IMR-90 (cell line): ENCODE measurements around the gene HINT2. TPM values are rescaled to one million over a fixed set of nuclear protein-coding genes. Genes with fewer than 3 reads are reported as not detected.
A peak's percentile ranks its signal among the peaks of the same experiment; 100 is the strongest.

Source experiments
- ATAC-seq: fragments of 200-7000 bp; cut with Tn5 transposase; 2 replicates; pipeline ENCODE4 v1.9.1; 2020; ENCODE audit warnings: low read depth, mild to moderate bottlenecking, moderate library complexity
- BruUV-seq: library from RNA; stranded (reverse); fragments of 400-500 nt; replicated peaks from 2 replicates; lab custom pipeline; 2021; lab: Mats Ljungman, UMichigan
- CTCF ChIA-PET: fragments of 300-600 bp; formaldehyde crosslinking; extraction: SDS; loops from one replicate; lab custom pipeline; 2021; ENCODE audit warnings: antibody characterized with exemption; lab: Yijun Ruan, JAX
- POLR2A ChIA-PET: fragments of 300-600 bp; sonication (Branson Sonifier 250); formaldehyde crosslinking; loops from one replicate; lab custom pipeline; 2022; ENCODE audit warnings: antibody characterized with exemption; ENCODE audit not compliant: unreplicated experiment; lab: Charles Lee
- DNase-seq: peaks from one replicate; pipeline ENCODE4 v3.0.0; 2013
- H2AFZ ChIP-seq: replicated peaks from 2 replicates; pipeline ENCODE3; 2013; ENCODE audit warnings: low read length, mild to moderate bottlenecking; ENCODE audit not compliant: poor library complexity
- H2AK5ac ChIP-seq: 2 replicates; pipeline ENCODE4 v1.6.1; 2013; ENCODE audit warnings: low read depth, low read length, inconsistent platforms
- H2AK9ac ChIP-seq: replicated peaks from 2 replicates; pipeline ENCODE3; 2013; ENCODE audit warnings: mild to moderate bottlenecking, low read depth, low read length, moderate library complexity; ENCODE audit not compliant: poor library complexity
- H2BK120ac ChIP-seq: 2 replicates; pipeline ENCODE4 v1.6.1; 2013; ENCODE audit warnings: low read depth, low read length, inconsistent platforms
- H2BK15ac ChIP-seq: 3 replicates; pipeline ENCODE4 v1.6.1; 2013; ENCODE audit warnings: low read depth, low read length, inconsistent platforms
- H2BK20ac ChIP-seq: 2 replicates; pipeline ENCODE4 v1.6.1; 2013; ENCODE audit warnings: low read depth, mild to moderate bottlenecking, inconsistent platforms, low read length, moderate library complexity
- H2BK5ac ChIP-seq: 2 replicates; pipeline ENCODE4 v1.6.1; 2013; ENCODE audit warnings: mild to moderate bottlenecking, low read depth, low read length, inconsistent platforms; ENCODE audit not compliant: poor library complexity, severe bottlenecking
- H3K14ac ChIP-seq: replicated peaks from 2 replicates; pipeline ENCODE4 v1.6.1; 2013; ENCODE audit warnings: low read depth, low read length, inconsistent platforms
- H3K18ac ChIP-seq: 2 replicates; pipeline ENCODE4 v1.6.1; 2013; ENCODE audit warnings: low read depth, low read length, control low read depth
- H3K23ac ChIP-seq: 2 replicates; pipeline ENCODE4 v1.6.1; 2013; ENCODE audit warnings: low read depth, low read length, inconsistent platforms
- H3K27ac ChIP-seq: 2 replicates; pipeline ENCODE4 v1.5.1; 2013; ENCODE audit warnings: mild to moderate bottlenecking, control low read depth, low read length; ENCODE audit not compliant: insufficient read depth
- H3K27me3 ChIP-seq: 2 replicates; pipeline ENCODE4 v1.6.1; 2013; ENCODE audit warnings: low read length; ENCODE audit not compliant: control insufficient read depth, insufficient read depth
- H3K36me3 ChIP-seq: 2 replicates; pipeline ENCODE4 v1.6.1; 2013; ENCODE audit warnings: low read length, mixed read lengths; ENCODE audit not compliant: control insufficient read depth, insufficient read depth
- H3K4ac ChIP-seq: 2 replicates; pipeline ENCODE4 v1.6.1; 2013; ENCODE audit warnings: low read depth, low read length, inconsistent platforms
- H3K4me1 ChIP-seq: 2 replicates; pipeline ENCODE4 v1.6.1; 2013; ENCODE audit warnings: low read length, mixed read lengths; ENCODE audit not compliant: control insufficient read depth, insufficient read depth
- H3K4me2 ChIP-seq: 2 replicates; pipeline ENCODE4 v1.6.1; 2013; ENCODE audit warnings: low read depth, mild to moderate bottlenecking, control low read depth, low read length, moderate library complexity
- H3K4me3 ChIP-seq: 2 replicates; pipeline ENCODE4 v1.5.1; 2013; ENCODE audit warnings: low read depth, mild to moderate bottlenecking, control low read depth, low read length, moderate library complexity; ENCODE audit not compliant: insufficient read depth
- H3K56ac ChIP-seq: 2 replicates; pipeline ENCODE4 v1.6.1; 2013; ENCODE audit warnings: low read length, inconsistent platforms; ENCODE audit not compliant: insufficient read depth; ENCODE audit errors: extremely low read depth
- H3K79me1 ChIP-seq, 2 experiments: 2 replicates each; pipeline ENCODE4 v1.6.1; 2013; ENCODE audit warnings: low read length in 2 of 2, inconsistent platforms in 1 of 2, low read depth in 1 of 2
- H3K9ac ChIP-seq: 2 replicates; pipeline ENCODE4 v1.6.1; 2013; ENCODE audit warnings: low read depth, low read length, control low read depth
- H3K9me1 ChIP-seq: 2 replicates; pipeline ENCODE4 v1.6.1; 2013; ENCODE audit warnings: low read length, inconsistent platforms; ENCODE audit not compliant: insufficient read depth
- H3K9me3 ChIP-seq: 2 replicates; pipeline ENCODE4 v1.6.1; 2013; ENCODE audit warnings: low read length; ENCODE audit not compliant: control insufficient read depth, insufficient read depth
- H4K20me1 ChIP-seq: 2 replicates; pipeline ENCODE4 v1.6.1; 2013; ENCODE audit warnings: low read length, inconsistent platforms; ENCODE audit not compliant: insufficient read depth
- H4K5ac ChIP-seq: 2 replicates; pipeline ENCODE4 v1.6.1; 2013; ENCODE audit warnings: mild to moderate bottlenecking, low read depth, low read length, control low read depth
- H4K8ac ChIP-seq, 2 experiments: 2 replicates each; pipeline ENCODE4 v1.6.1; 2013; ENCODE audit warnings: low read depth in 2 of 2, low read length in 2 of 2, control low read depth in 1 of 2, inconsistent platforms in 1 of 2
- H4K91ac ChIP-seq: 2 replicates; pipeline ENCODE4 v1.6.1; 2013; ENCODE audit warnings: low read depth, low read length, inconsistent platforms; ENCODE audit not compliant: insufficient read depth
- CEBPB ChIP-seq: IDR thresholded peaks from 2 replicates; pipeline ENCODE4 v1.6.1; 2012; ENCODE audit warnings: low read depth, low read length, improper control_type of control experiment
- CHD1 ChIP-seq: IDR thresholded peaks from 2 replicates; pipeline ENCODE4 v1.6.1; 2012; ENCODE audit warnings: low read depth, low read length, improper control_type of control experiment
- MAFK ChIP-seq: IDR thresholded peaks from 2 replicates; pipeline ENCODE4 v1.6.1; 2012; ENCODE audit warnings: low read depth, low read length, improper control_type of control experiment
- MXI1 ChIP-seq: IDR thresholded peaks from 2 replicates; pipeline ENCODE4 v1.6.1; 2012; ENCODE audit warnings: low read depth, mild to moderate bottlenecking, low read length, moderate library complexity, borderline replicate concordance
- NFE2L2 ChIP-seq: fragments of 150-350 bp; IDR thresholded peaks from 2 replicates; pipeline ENCODE4 v1.6.1; 2016; ENCODE audit warnings: low read depth, mild to moderate bottlenecking, low read length
- POLR2A ChIP-seq: IDR thresholded peaks from 2 replicates; pipeline ENCODE4 v1.6.1; 2012; ENCODE audit warnings: mild to moderate bottlenecking, low read depth, low read length
- RAD21 ChIP-seq: IDR thresholded peaks from 2 replicates; pipeline ENCODE4 v1.6.1; 2012; ENCODE audit warnings: low read length, improper control_type of control experiment
- RCOR1 ChIP-seq: IDR thresholded peaks from 2 replicates; pipeline ENCODE4 v1.6.1; 2012; ENCODE audit warnings: mild to moderate bottlenecking, low read length, improper control_type of control experiment; ENCODE audit not compliant: insufficient replicate concordance
- SMC3 ChIP-seq: fragments of 150-350 bp; IDR thresholded peaks from 2 replicates; pipeline ENCODE4 v1.6.1; 2016; ENCODE audit warnings: low read depth, mild to moderate bottlenecking, antibody characterized with exemption, low read length, moderate library complexity
- WGBS, 2 experiments: methylation state at CpG; one replicate each; pipeline versions ENCODE4 v1.1.5 to v1.1.7; 2013; ENCODE audit warnings: missing lambda C conversion rate in 2 of 2; ENCODE audit not compliant: insufficient read length in 1 of 2; ENCODE audit errors: extremely low coverage in 2 of 2; 5-methylcytosine and 5-hydroxymethylcytosine counted together
- dilution Hi-C: fragments of 300-500 bp; cut with HindIII; formaldehyde crosslinking; loops from one replicate; pipeline ENCODE4 v1.14.3; 2018; ENCODE audit warnings: low sequenced_read_pairs; ENCODE audit not compliant: unreplicated experiment
- in situ Hi-C: fragments of 300-500 bp; cut with MboI; formaldehyde crosslinking; loops from 3 replicates; pipeline ENCODE4 v1.14.3; 2019; ENCODE audit warnings: low sequenced_read_pairs, inconsistent platforms, mixed read lengths
- intact Hi-C: fragments of 100-400 bp; cut with micrococcal nuclease; formaldehyde crosslinking; loops from 2 replicates; pipeline ENCODE4 v1.10.0; 2022
- polyA plus RNA-seq, 3 experiments: library from polyadenylated mRNA; depleted of rRNA; stranded (reverse); fragments of >200 nt; gene quantifications; 2 replicates each; pipeline ENCODE4 v1.2.3, GENCODE V29; 2012; ENCODE audit warnings: low replicate concordance in 1 of 3
- total RNA-seq: library from RNA; depleted of rRNA; stranded (reverse); fragments of >200 nt; gene quantifications from 2 replicates; pipeline ENCODE4 v1.2.3, GENCODE V29; 2012

Gene HINT2
- total and polyA plus RNA-seq, 2 of the 4 experiments (the other 2 are of a cell fraction), result 7.5 to 20.6 TPM

GRCh38 chr9:35792024-35792813 lies 22.6 kb downstream of the HINT2 start:
- no peak for TF ChIP-seq RAD21
- no peak for TF ChIP-seq MXI1
- TF ChIP-seq MAFK, result no peak
- TF ChIP-seq CHD1, result no peak
- TF ChIP-seq CEBPB, result no peak
- TF ChIP-seq POLR2A, result no peak
- TF ChIP-seq SMC3, result no peak
- no peak for TF ChIP-seq NFE2L2
- TF ChIP-seq RCOR1, result no peak
- Histone ChIP-seq H3K36me3 (no peaks in the 10 kb centered on the region), H2AK9ac (peak overlapping the region; percentile 82), H3K4me2 (peak overlapping the region; percentile 98), H2BK20ac (no peak overlapping the region), H3K9me3 (no peaks in the 10 kb centered on the region), H3K4ac (peak overlapping the region; percentile 96), H4K91ac (peak overlapping the region; percentile 59; the same call in 1 of the 2 replicates), H3K18ac (peak overlapping the region; percentile 97; the same call in 1 of the 2 replicates), H4K8ac (peak overlapping the region; percentile 93 to 97; a peak in 3 of 4 replicates), H3K4me3 (peak overlapping the region; percentile 89), H2BK15ac (0 out of 3 replicates have a peak overlapping the region, but pooled peaks have one; percentile 6), H3K9ac (peak overlapping the region; percentile 90), H4K20me1 (no peaks in the 10 kb centered on the region), H3K14ac (peak overlapping the region; percentile 81), H3K9me1 (peaks cover 39% of the 10 kb centered on the region), H3K27ac (peak overlapping the region; percentile 89), H3K79me1 (peaks cover 27 to 55% of the 10 kb centered on the region in 2 experiments), H2AFZ (peak overlapping the region; percentile 93), H2BK120ac (no peak overlapping the region), H4K5ac (no peak overlapping the region; the same call in none of the 2 replicates), H2AK5ac (peak overlapping the region; percentile 66), H3K4me1 (peaks cover 28% of the 10 kb centered on the region), H3K27me3 (no peaks in the 10 kb centered on the region), H2BK5ac (peak overlapping the region; percentile 18), H3K56ac (no peak overlapping the region), H3K23ac (peak overlapping the region; percentile 91)
- DNase-seq (no peak), ATAC-seq (no peak)
- in situ Hi-C loops (no loop called here), dilution Hi-C loops (no loop called here), intact Hi-C loops (no loop called here)
- POLR2A ChIA-PET, result interaction anchor here (0.7 kb wide), 1 partner anchor 9 kb away, joined by 3 read pairs; no protein-coding TSS in a partner anchor
- no TSS peak for BruUV-seq
- CTCF ChIA-PET, result interaction anchor here (0.6 to 1.3 kb wide), 3 partner anchors 20 to 131 kb away, joined by 3 to 5 read pairs (median 4); partner anchors contain the start of gene SPAG8
- WGBS, 2 experiments, result 95% methylated on average over 24 of the region's 34 CpGs; no CpG with 5 or more reads in 1 of the 2 experiments
